Colonic mucosa (tissue), 4 donors: ENCODE results near the gene RNF224. TPM values are rescaled to one million over a fixed set of nuclear protein-coding genes. Genes with fewer than 3 reads are reported as not detected.

Source experiments
- DNase-seq: peaks from one replicate; pipeline ENCODE4 v3.0.0-alpha.2; 2020
- H3K27ac ChIP-seq: fragments of 200-600 bp; one replicate; pipeline ENCODE4 v1.8.0; 2021
- H3K27me3 ChIP-seq: fragments of 200-600 bp; one replicate; pipeline ENCODE4 v1.8.0; 2021
- H3K36me3 ChIP-seq: fragments of 200-600 bp; one replicate; pipeline ENCODE4 v1.8.0; 2021
- H3K4me1 ChIP-seq: fragments of 200-600 bp; one replicate; pipeline ENCODE4 v1.8.0; 2021; ENCODE audit warnings: mild to moderate bottlenecking
- H3K4me3 ChIP-seq: fragments of 200-600 bp; one replicate; pipeline ENCODE4 v1.8.0; 2021
- H3K9ac ChIP-seq, 2 donors: one replicate each; pipeline ENCODE4 v1.7.0; 2013; ENCODE audit warnings: control low read depth in 2 of 2, low read depth in 2 of 2, low read length in 2 of 2
- H3K9me3 ChIP-seq: fragments of 200-600 bp; one replicate; pipeline ENCODE4 v1.8.0; 2021
- CTCF ChIP-seq: fragments of 200-600 bp; IDR thresholded peaks from one replicate; pipeline ENCODE4 v1.8.0; 2022; ENCODE audit warnings: antibody characterized with exemption, mild to moderate bottlenecking
- intact Hi-C: fragments of 100-400 bp; cut with DNase I; formaldehyde crosslinking; loops from one replicate; pipeline ENCODE4 v1.14.1; 2022
- total RNA-seq, 2 donors: library from RNA; stranded (reverse); fragmentation: NEBNext Ultra II Directional in 1 of 2; extraction: Animal tissue kit (Norgen Biotek cat#: 25700) in 1 of 2; gene quantifications; one replicate each; pipeline ENCODE4 v1.2.1, GENCODE V29; 2021
- donor health status: healthy.
- donor health status: DM: no; HTN: no; CAD: no.
- donor health status: DM: no; HTN: no; CAD: no.

The RNF224 gene
- not detected for total RNA-seq

- Histone ChIP-seq H3K9ac (peak within 1 kb of the TSS in 1 of 2 donors; percentile 46), H3K4me3 (no peak within 1 kb of the TSS), H3K36me3 (no peaks in the 10 kb centered on the region), H3K9me3 (no peaks in the 10 kb centered on the region), H3K27me3 (peaks cover 20% of the 10 kb centered on the region), H3K4me1 (peaks cover 29% of the 10 kb centered on the region), H3K27ac (no peak within 1 kb of the TSS)
- TF ChIP-seq CTCF: peak; percentile 91
- peak; percentile 86 for DNase-seq
- intact Hi-C loops: loop anchor here (2.0 to 5.0 kb wide), 2 partner anchors 40 to 106 kb away; partner anchors contain the start of genes ANAPC2 and SSNA1
Measured at GRCh38 chr9:137227054-137227852, at the start of gene RNF224. RNF224 (plus strand) TSS chr9:137227502; CDS start chr9:137228336, 834 bp downstream.

- Histone ChIP-seq H3K9me3 (no peaks in the 10 kb centered on the region), H3K27me3 (peaks cover 9% of the 10 kb centered on the region), H3K27ac (no peak overlapping the region), H3K4me1 (peaks cover 4% of the 10 kb centered on the region), H3K9ac (no peak overlapping the region), H3K36me3 (no peaks in the 10 kb centered on the region), H3K4me3 (no peak overlapping the region)
- no peak for TF ChIP-seq CTCF
- intact Hi-C loops: no loop called here
- DNase-seq: no peak
Measured at GRCh38 chr9:137178201-137178938, 48.9 kb upstream of the RNF224 start.

- intact Hi-C loops: no loop called here
- Histone ChIP-seq H3K27ac (no peak overlapping the region), H3K36me3 (no peaks in the 10 kb centered on the region), H3K27me3 (peaks cover 9% of the 10 kb centered on the region), H3K9me3 (no peaks in the 10 kb centered on the region), H3K4me3 (no peak overlapping the region), H3K4me1 (peaks cover 4% of the 10 kb centered on the region), H3K9ac (no peak overlapping the region)
- no peak for DNase-seq
- TF ChIP-seq CTCF: no peak
Measured at GRCh38 chr9:137178939-137179630, 48.2 kb upstream of the RNF224 start.

GRCh38 chr9:137179761-137180160 lies 47.5 kb upstream of the RNF224 start:
- no peak for DNase-seq
- no peaks in the 10 kb centered on the region for H3K9me3 ChIP-seq
- intact Hi-C loops: no loop called here
- no peak overlapping the region for H3K27ac ChIP-seq
- no peak overlapping the region for H3K9ac ChIP-seq
- H3K4me3 ChIP-seq: no peak overlapping the region
- H3K36me3 ChIP-seq: no peaks in the 10 kb centered on the region
- peaks cover 9% of the 10 kb centered on the region for H3K27me3 ChIP-seq
- H3K4me1 ChIP-seq: peaks cover 4% of the 10 kb centered on the region
- no peak for TF ChIP-seq CTCF

GRCh38 chr9:137180491-137180890 lies 46.8 kb upstream of the RNF224 start:
- Histone ChIP-seq H3K9me3 (no peaks in the 10 kb centered on the region), H3K4me1 (peaks cover 4% of the 10 kb centered on the region), H3K36me3 (no peaks in the 10 kb centered on the region), H3K27ac (no peak overlapping the region), H3K4me3 (no peak overlapping the region), H3K27me3 (peaks cover 2% of the 10 kb centered on the region), H3K9ac (no peak overlapping the region)
- TF ChIP-seq CTCF: no peak
- no peak for DNase-seq
- intact Hi-C loops: no loop called here
